Measurements from ENCODE around the gene GOT1.
A peak's percentile ranks its signal among the peaks of the same experiment; 100 is the strongest.

GOT1 gene

DNA sequence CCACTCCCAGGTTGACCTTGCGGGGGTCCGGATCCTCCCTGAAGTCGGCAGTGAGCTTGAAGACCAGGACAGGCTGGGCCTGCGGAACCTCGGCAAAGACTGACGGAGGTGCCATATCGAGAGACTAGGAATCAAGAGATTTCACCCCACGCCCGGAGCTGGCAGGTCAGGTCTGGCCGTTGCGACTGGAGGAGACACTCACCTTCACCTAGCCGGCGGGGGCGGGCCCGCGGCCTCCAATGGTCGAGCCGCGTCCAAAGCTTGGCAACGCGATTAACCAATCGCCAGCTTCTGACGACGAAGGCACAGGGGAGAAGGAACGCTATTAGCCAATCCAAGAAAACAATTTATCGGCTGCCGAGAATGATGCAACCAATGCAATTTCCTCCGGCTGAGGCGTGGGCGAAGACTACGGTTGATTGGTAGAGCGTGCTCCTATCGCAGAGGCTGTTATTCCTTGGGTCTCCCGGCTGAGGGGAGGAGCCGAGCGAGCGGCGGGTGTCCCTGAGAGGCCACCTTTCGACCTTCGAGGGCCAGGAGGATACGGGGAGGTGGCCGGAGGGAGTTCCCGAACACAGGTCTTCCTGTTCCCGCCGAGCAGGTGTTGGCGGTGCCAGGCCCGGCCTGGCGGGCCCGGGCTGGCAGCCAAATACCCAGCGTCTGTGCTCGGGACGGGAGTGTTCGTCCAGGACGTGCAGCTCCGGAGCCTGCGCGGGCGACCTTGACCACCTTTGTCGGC, at the start of gene GOT1:
Gene GOT1 (minus strand): TSS at position 174 of the 739 bp plus-strand sequence. CDS start 59 bp downstream, at position 115.
- DNase-seq, result peak; percentile 93

- DNase-seq, result no peak
These were observed 39.9 kb upstream of the GOT1 start for GRCh38 chr10:99470327-99470726.

GRCh38 chr10:99467236-99467999, 37.0 kb upstream of the GOT1 start:
- DNase-seq, result no peak

DNA sequence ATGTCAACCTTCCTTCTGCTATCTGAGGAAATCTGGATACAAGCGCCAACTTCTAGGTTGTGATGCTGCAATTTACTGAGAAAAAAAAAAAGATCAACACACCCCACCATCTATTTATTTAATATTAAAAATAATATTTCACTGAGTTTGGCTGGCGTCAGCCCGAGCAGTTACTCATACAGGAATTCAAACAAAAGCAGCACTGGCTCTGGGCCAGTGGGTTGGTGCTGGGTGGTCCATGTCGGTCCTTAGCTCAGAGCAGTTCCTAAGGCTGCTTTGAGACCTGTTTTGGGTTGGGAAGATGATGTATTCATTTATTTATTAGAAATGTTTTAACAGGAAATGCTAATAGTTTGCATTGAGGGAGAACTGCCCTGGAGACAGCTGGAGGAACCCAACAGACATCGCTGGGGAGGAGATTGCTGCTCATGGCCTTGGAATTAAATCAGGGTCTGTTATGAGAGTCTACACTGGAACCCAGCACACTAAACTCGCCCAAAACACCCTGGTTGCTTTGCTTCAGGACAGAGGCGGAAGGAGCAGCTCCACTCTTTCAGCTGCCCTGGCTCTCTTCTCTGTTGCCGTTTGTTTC, 36.3 kb upstream of the GOT1 start:
- no peak for DNase-seq

- no peak for DNase-seq
These were observed 30.8 kb upstream of the GOT1 start for GRCh38 chr10:99461230-99461629.

GRCh38 chr10:99460070-99460469, 29.6 kb upstream of the GOT1 start:
- no peak for DNase-seq

DNA sequence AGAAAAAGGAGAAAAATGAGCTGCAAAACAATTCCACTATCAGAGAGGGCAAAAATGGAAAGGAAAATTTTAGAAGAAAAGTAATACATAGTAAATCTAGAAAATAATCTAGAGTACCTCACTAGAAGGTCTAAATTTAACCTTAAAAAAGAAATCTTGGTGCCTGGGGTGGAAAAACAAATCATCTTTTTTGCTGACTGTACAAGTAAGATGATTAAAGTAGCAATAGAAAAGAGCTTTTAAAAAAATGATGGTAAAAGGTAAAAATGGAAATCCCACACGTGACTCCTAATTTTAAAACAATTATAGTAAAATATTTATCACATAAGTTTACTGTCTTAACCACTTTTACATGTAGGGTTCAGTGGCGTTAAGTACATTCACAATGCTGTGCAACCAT, 28.8 kb upstream of the GOT1 start:
- DNase-seq, result no peak

DNA sequence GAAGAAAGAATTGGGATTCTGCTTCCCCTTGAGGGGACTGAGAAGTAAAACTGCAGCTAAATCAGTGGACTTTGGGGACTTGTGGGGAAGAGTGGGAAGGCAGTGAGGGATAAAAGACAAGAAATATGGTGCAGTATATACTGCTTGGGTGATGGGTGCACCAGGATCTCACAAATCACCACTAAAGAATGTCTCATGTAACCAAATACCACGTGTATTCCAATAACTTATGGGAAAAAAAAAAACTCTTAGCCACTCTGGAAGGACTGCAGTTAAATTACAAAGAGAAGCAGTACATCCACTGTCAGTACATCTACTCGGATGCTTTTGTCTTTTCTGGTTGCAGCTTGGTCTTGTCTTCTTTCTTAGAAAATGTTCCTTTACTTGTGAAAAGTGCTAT, 27.4 kb upstream of the GOT1 start:
- DNase-seq, result no peak

GRCh38 chr10:99456931-99457288, 26.5 kb upstream of the GOT1 start:
- no peak for DNase-seq

DNA sequence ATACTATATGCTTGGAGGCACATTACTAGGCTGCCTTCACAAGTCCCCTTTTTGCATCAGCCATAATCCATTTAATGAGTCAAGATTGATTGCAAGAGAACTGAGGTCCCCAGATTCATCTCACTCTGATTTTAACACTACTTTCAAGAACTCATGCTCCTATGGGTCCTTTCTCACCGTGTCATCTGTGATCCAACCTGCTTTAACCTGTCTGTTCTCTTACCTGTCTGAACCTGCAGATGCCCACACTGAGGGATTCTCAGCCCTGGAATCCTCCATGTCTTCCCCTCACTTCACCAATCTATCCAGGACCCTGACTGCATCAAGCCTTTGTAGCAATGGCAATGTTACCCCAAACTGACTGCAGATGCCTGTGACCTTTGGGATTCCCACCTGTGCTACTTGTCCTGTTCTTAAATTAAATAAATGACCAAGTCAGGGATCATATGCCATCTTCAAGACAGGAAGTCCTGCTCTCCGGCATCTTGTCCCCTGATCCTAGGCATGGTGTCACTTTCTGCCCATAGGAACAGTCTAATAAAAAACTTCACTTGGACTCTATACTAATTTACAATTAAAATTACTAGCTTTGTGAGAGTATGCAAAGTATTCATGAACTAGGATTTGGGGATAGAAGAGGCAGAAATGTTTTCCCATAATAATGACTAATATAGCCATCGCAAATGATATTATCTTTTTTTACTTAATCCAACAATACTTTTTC, 25.9 kb upstream of the GOT1 start:
- DNase-seq, result no peak

- no peak for DNase-seq
These were observed 21.6 kb upstream of the GOT1 start for GRCh38 chr10:99451981-99452380.

DNA sequence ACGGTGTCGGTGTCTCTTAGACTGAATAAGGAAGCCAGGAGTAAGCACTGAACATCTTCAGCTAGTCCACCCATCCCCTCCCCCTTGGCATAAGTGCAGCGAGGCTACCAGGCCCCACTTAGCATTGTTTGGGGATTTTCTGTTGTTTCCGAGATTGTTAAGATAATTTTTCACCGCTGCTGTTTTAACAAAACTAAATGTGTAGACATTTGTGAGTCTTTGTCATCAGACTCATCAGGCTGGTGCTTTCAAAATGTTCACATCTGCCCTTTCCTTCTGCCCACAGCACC, 21.0 kb upstream of the GOT1 start:
- no peak for DNase-seq

GRCh38 chr10:99450624-99451498, 20.4 kb upstream of the GOT1 start:
- DNase-seq, result no peak

GRCh38 chr10:99450156-99450555, 19.7 kb upstream of the GOT1 start:
- DNase-seq, result no peak

DNA sequence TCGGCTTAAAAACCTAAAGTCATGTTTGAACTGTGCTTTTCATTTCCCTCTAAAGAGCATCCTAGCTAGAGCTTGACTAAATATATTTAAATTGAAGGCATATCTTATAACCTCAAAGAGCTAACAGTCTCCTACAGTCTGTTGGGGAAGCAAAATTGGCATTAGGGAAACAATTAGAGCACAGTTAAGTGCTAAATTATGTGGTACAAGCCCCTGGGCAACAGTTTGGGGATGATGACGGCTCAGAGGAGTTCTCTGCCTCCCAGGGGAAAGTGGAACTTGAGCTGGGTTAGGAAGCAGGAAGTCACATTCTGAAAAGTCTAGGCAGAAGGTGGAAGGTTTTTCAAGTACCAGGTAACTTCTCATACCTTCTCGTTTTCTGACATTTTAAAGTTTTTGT, 18.6 kb upstream of the GOT1 start:
- no peak for DNase-seq

DNA sequence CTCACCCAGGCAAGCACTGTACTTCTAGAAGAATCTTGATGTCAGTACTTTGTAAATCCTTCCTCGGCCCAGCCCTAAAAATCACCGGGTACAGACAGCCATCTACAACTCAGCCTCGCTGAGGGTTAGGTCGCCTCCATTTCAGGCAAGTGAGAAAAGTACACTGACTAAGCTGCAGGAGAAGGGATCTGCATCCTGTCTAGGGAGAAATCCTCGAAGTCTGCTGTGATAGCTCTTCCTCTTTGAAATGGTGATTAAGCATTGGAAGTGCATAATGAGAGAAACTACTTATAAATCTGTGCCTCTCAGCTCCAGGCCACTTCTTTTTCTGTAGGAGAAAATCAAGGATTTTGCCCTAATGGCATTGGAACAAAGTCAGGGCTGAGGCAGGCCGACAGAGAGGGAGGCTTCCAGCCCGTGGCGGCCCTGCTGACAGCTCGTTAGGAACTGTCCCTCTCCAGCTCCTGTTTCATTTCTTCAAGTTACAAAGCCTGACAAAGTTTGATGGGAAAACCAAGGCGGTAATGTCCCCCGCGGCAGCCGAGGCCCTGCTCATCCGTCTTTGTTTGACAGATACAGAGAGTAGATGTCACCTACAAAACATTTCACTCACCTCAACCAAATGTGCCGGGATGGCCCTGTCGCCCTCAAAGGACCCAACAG, 14.1 kb upstream of the GOT1 start:
- no peak for DNase-seq

- no peak for DNase-seq
These were observed 13.1 kb upstream of the GOT1 start for GRCh38 chr10:99443500-99443899.

GRCh38 chr10:99442394-99442793, 12.0 kb upstream of the GOT1 start:
- DNase-seq, result no peak

- DNase-seq, result no peak
These were observed 8.5 kb upstream of the GOT1 start for GRCh38 chr10:99438890-99439289.

DNA sequence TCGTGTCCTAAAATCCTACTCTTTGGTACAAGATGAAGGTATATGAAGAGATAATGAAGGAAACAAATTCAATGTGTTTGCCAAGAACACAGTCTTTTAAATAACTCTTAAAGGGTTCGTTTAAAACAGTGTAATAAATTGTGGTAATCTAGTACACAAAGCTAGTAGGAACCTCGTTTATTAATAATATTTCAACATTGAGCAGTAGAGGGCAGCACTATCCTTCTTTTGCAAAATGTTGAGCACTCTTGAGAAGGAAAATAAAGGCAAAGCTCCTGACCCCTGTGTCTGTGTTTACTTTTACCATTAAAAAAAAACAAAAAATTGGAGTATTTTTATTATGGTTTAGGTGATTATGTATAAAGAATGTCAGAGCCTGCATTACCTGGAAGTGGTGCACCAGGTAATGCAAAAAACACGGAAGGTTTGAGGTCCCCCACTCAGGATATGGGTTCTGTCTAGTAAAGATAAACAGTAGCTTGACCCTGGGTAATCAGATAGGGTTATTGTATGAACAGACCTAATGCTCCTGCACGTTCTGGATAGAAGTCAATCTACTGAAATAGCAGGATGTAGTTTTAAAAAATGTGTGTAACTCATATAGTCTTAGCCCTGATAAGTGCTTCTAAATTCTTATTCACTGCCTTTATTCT, 5.7 kb upstream of the GOT1 start:
- DNase-seq, result no peak

GRCh38 chr10:99433378-99434020, 3.1 kb upstream of the GOT1 start:
- DNase-seq, result no peak

All from NK-92 treated with Interleukin-12 subunit alpha and Interleukin-12 subunit beta, amount 100 ng/mL, for 24 hours (cell line).